ENCODE measurements around the gene RSF1.
A peak's percentile ranks its signal among the peaks of the same experiment; 100 is the strongest.
"Not testable (repeated sequence)": the region's sequence is repeated elsewhere in the genome, so short reads cannot be mapped to it uniquely, and the experiment has no call there.

Gene RSF1

GRCh38 chr11:77823775-77824174 lies 3.3 kb upstream of the RSF1 start:
- no peaks in the 10 kb centered on the region for H3K36me3 ChIP-seq (replicated peaks)
- H3K4me3 ChIP-seq (ENCODE audit: low read depth, low read length), result no peak overlapping the region
- H3K27me3 ChIP-seq (replicated peaks), result no peaks in the 10 kb centered on the region
- no peak overlapping the region for H3K27ac ChIP-seq
- no peak for DNase-seq
- no peak for TF ChIP-seq CTCF (IDR thresholded peaks at IDR 0.05; ENCODE audit: low read depth, low read length, missing control alignments)
- in situ Hi-C loops (cut with HindIII; ENCODE audit: low pct_ligation_motif_present, low sequenced_read_pairs), result no loop called here

- H3K4me3 ChIP-seq (ENCODE audit: low read depth, low read length), result peak overlapping the region; percentile 87
- H3K27me3 ChIP-seq (replicated peaks); H3K27ac ChIP-seq; H3K36me3 ChIP-seq (replicated peaks); in situ Hi-C loops (cut with HindIII; ENCODE audit: low pct_ligation_motif_present, low sequenced_read_pairs); DNase-seq: not testable (repeated sequence)
These were observed 1.6 kb upstream of the RSF1 start for GRCh38 chr11:77822126-77822525.

GRCh38 chr11:77821349-77821851 lies 878 bp upstream of the RSF1 start:
- Histone ChIP-seq H3K4me3 (ENCODE audit: low read depth, low read length) (peak overlapping the region; percentile 87), H3K27ac (peak overlapping the region; percentile 10), H3K27me3 (replicated peaks) (no peaks in the 10 kb centered on the region), H3K36me3 (replicated peaks) (no peaks in the 10 kb centered on the region)
- peak; percentile 32 for DNase-seq
- in situ Hi-C loops (cut with HindIII; ENCODE audit: low pct_ligation_motif_present, low sequenced_read_pairs), result no loop called here
- TF ChIP-seq CTCF (IDR thresholded peaks at IDR 0.05; ENCODE audit: low read depth, low read length, missing control alignments), result no peak

GRCh38 chr11:77819921-77820564 lies 479 bp downstream of the RSF1 start:
- in situ Hi-C loops (cut with HindIII; ENCODE audit: low pct_ligation_motif_present, low sequenced_read_pairs), result no loop called here
- DNase-seq, result no peak

GRCh38 chr11:77819411-77819920 lies 1.1 kb downstream of the RSF1 start:
- peak; percentile 87 for DNase-seq
- no peaks in the 10 kb centered on the region for H3K36me3 ChIP-seq (replicated peaks)
- in situ Hi-C loops (cut with HindIII; ENCODE audit: low pct_ligation_motif_present, low sequenced_read_pairs), result no loop called here
- peak overlapping the region; percentile 87 for H3K4me3 ChIP-seq (ENCODE audit: low read depth, low read length)
- H3K27ac ChIP-seq, result peak overlapping the region; percentile 76
- TF ChIP-seq CTCF (IDR thresholded peaks at IDR 0.05; ENCODE audit: low read depth, low read length, missing control alignments), result peak; percentile 25
- no peaks in the 10 kb centered on the region for H3K27me3 ChIP-seq (replicated peaks)

More at GRCh38 chr11:77819921-77820564, 479 bp downstream of the RSF1 start:
- no peak for TF ChIP-seq CTCF (IDR thresholded peaks at IDR 0.05; ENCODE audit: low read depth, low read length, missing control alignments)
- Histone ChIP-seq H3K4me3 (ENCODE audit: low read depth, low read length) (peak overlapping the region; percentile 87), H3K27me3 (replicated peaks) (no peaks in the 10 kb centered on the region), H3K36me3 (replicated peaks) (no peaks in the 10 kb centered on the region), H3K27ac (peak overlapping the region; percentile 76)

- no peak overlapping the region for H3K4me3 ChIP-seq (ENCODE audit: low read depth, low read length)
- no peak for DNase-seq
- H3K27me3 ChIP-seq (replicated peaks), result no peaks in the 10 kb centered on the region
- H3K36me3 ChIP-seq (replicated peaks), result no peaks in the 10 kb centered on the region
- in situ Hi-C loops (cut with HindIII; ENCODE audit: low pct_ligation_motif_present, low sequenced_read_pairs), result no loop called here
- TF ChIP-seq CTCF (IDR thresholded peaks at IDR 0.05; ENCODE audit: low read depth, low read length, missing control alignments), result no peak
- no peak overlapping the region for H3K27ac ChIP-seq
These were observed 5.1 kb downstream of the RSF1 start for GRCh38 chr11:77815459-77815858.
